ENCODE results near the gene KPTN. TPM values are rescaled to one million over a fixed set of nuclear protein-coding genes. Genes with fewer than 3 reads are reported as not detected.

Gene KPTN
- total and polyA plus RNA-seq, 2 donors (not counting 1 experiment from before 2014, with no cell fraction given) = 8.1 to 11.4 TPM

GRCh38 chr19:47493378-47494210, 9.6 kb upstream of the KPTN start:
- Histone ChIP-seq H3K79me2 (ENCODE audit: control insufficient read depth, insufficient read depth, low read length) (peaks cover 3% of the 10 kb centered on the region), H3K4me3 (ENCODE audit: control extremely low read depth in 1 of 5, extremely low read depth in 1 of 5, insufficient read depth in 1 of 5, low read depth in 2 of 5, low read length in 4 of 5) (no peak overlapping the region), H3K4me2 (replicated peaks; ENCODE audit: low read depth, low read length, poor library complexity, severe bottlenecking) (no peak overlapping the region), H3K9me3 (ENCODE audit: control extremely low read depth in 1 of 3, control insufficient read depth in 2 of 3, insufficient read depth in 1 of 3, low read length in 2 of 3) (no peaks in the 10 kb centered on the region), H3K27ac (ENCODE audit: low read length in 2 of 2) (no peak overlapping the region), H3K36me3 (replicated peaks in 1 of 2; ENCODE audit: control extremely low read depth in 1 of 2, control insufficient read depth in 1 of 2, extremely low read depth in 1 of 2, insufficient read depth in 2 of 2, low read length in 1 of 2) (peaks cover 0 to 40% of the 10 kb centered on the region in 2 experiments), H2AFZ (ENCODE audit: insufficient read depth, low read depth, low read length, poor library complexity, severe bottlenecking) (no peak overlapping the region), H3K4me1 (ENCODE audit: control insufficient read depth in 2 of 2, insufficient read depth in 2 of 2, low read length in 2 of 2) (no peaks in the 10 kb centered on the region), H3K27me3 (replicated peaks in 1 of 4; ENCODE audit: control extremely low read depth in 1 of 4, control insufficient read depth in 3 of 4, insufficient read depth in 4 of 4, low read length in 3 of 4) (no peaks in the 10 kb centered on the region), H4K20me1 (ENCODE audit: control insufficient read depth, insufficient read depth, low read length, poor library complexity, severe bottlenecking) (peaks cover 19% of the 10 kb centered on the region), H3K9ac (ENCODE audit: low read length) (no peak overlapping the region)
- TF ChIP-seq, protein P1, sequence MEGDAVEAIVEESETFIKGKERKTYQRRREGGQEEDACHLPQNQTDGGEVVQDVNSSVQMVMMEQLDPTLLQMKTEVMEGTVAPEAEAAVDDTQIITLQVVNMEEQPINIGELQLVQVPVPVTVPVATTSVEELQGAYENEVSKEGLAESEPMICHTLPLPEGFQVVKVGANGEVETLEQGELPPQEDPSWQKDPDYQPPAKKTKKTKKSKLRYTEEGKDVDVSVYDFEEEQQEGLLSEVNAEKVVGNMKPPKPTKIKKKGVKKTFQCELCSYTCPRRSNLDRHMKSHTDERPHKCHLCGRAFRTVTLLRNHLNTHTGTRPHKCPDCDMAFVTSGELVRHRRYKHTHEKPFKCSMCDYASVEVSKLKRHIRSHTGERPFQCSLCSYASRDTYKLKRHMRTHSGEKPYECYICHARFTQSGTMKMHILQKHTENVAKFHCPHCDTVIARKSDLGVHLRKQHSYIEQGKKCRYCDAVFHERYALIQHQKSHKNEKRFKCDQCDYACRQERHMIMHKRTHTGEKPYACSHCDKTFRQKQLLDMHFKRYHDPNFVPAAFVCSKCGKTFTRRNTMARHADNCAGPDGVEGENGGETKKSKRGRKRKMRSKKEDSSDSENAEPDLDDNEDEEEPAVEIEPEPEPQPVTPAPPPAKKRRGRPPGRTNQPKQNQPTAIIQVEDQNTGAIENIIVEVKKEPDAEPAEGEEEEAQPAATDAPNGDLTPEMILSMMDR (IDR thresholded peaks at IDR 0.05) = no peak
- TF ChIP-seq EZH2 (IDR thresholded peaks at IDR 0.05; ENCODE audit: borderline replicate concordance, insufficient read depth, low read depth, low read length, poor library complexity, severe bottlenecking) = no peak
- ChIA-PET CTCF (no interaction called here), POLR2A (no interaction called here)
- no peak overlapping the region for H3K4me3 Mint-ChIP-seq
- no peak for DNase-seq
- H3K27me3 Mint-ChIP-seq = no peaks in the 10 kb centered on the region
- WGBS (ENCODE audit: insufficient coverage) = 98% methylated on average over 12 of the region's 18 CpGs
- no peaks in the 10 kb centered on the region for H3K9me3 Mint-ChIP-seq (ENCODE audit: insufficient read depth)
- ATAC-seq (ENCODE audit: low read depth) = no peak
- H3K4me1 Mint-ChIP-seq = no peaks in the 10 kb centered on the region
- intact Hi-C loops (cut with micrococcal nuclease) = no loop called here
- H3K27ac Mint-ChIP-seq = no peak overlapping the region
